OCI-LY7 (cell line): ENCODE measurements around the gene GLS. TPM values are rescaled to one million over a fixed set of nuclear protein-coding genes. Genes with fewer than 3 reads are reported as not detected.

ENCODE experiments used
- Bru-seq: library from RNA; stranded (reverse); fragments of 400-500 nt; gene quantifications from one replicate; lab custom pipeline; 2021; lab: Mats Ljungman, UMichigan
- BruChase-seq, 2 experiments: library from RNA; stranded (reverse); fragments of 400-500 nt; gene quantifications; one replicate each; lab custom pipeline; 2021; lab: Mats Ljungman, UMichigan
- BruUV-seq: library from RNA; stranded (reverse); fragments of 400-500 nt; replicated peaks from 2 replicates; lab custom pipeline; 2021; lab: Mats Ljungman, UMichigan
- CTCF ChIA-PET: fragments of 300-600 bp; sonication (Branson Sonifier 250); formaldehyde crosslinking; loops from one replicate; lab custom pipeline; 2022; ENCODE audit warnings: antibody characterized with exemption; ENCODE audit not compliant: unreplicated experiment; lab: Charles Lee
- POLR2A ChIA-PET: fragments of 300-600 bp; sonication (Branson Sonifier 250); formaldehyde crosslinking; loops from one replicate; lab custom pipeline; 2022; ENCODE audit warnings: antibody characterized with exemption; lab: Charles Lee
- DNase-seq: peaks from one replicate; pipeline ENCODE4 v3.0.0-alpha.2; 2015; ENCODE audit warnings: low spot score
- H2AFZ ChIP-seq: fragments of 200-600 bp; sonication (generic), shearing (Covaris generic); 2 replicates; pipeline ENCODE4 v1.6.1; 2014; ENCODE audit warnings: mild to moderate bottlenecking, antibody characterized with exemption, low read length, moderate library complexity
- H3K27ac ChIP-seq: fragments of 200-600 bp; sonication (generic); 2 replicates; pipeline ENCODE4 v1.5.1; 2014; ENCODE audit warnings: mixed run types, low read depth, mild to moderate bottlenecking, moderate library complexity, low read length, inconsistent platforms; ENCODE audit not compliant: poor library complexity, severe bottlenecking
- H3K36me3 ChIP-seq: fragments of 200-600 bp; sonication (generic); 2 replicates; pipeline ENCODE4 v1.6.1; 2014; ENCODE audit warnings: mild to moderate bottlenecking, antibody characterized with exemption, low read length, moderate library complexity, mixed read lengths; ENCODE audit not compliant: insufficient read depth
- H3K4me1 ChIP-seq: fragments of 200-600 bp; sonication (generic); 2 replicates; pipeline ENCODE4 v1.5.1; 2014; ENCODE audit warnings: mild to moderate bottlenecking, low read length; ENCODE audit not compliant: insufficient read depth, poor library complexity, severe bottlenecking
- H3K4me2 ChIP-seq: fragments of 200-600 bp; sonication (generic); 2 replicates; pipeline ENCODE4 v1.6.1; 2014; ENCODE audit warnings: mild to moderate bottlenecking, low read length
- H3K4me3 ChIP-seq: fragments of 200-600 bp; sonication (generic); 2 replicates; pipeline ENCODE4 v1.5.1; 2014; ENCODE audit warnings: mild to moderate bottlenecking, low read depth, low read length; ENCODE audit not compliant: poor library complexity, severe bottlenecking
- H3K79me2 ChIP-seq: fragments of 200-600 bp; sonication (generic); 2 replicates; pipeline ENCODE4 v1.6.1; 2016; ENCODE audit warnings: low read depth, mild to moderate bottlenecking, low read length, moderate library complexity, mixed read lengths; ENCODE audit not compliant: insufficient read depth
- H3K9me2 ChIP-seq: fragments of 200-600 bp; sonication (generic); 2 replicates; pipeline ENCODE4 v1.6.1; 2016; ENCODE audit warnings: mild to moderate bottlenecking, low read length, mixed read lengths; ENCODE audit not compliant: insufficient read depth
- H3K9me3 ChIP-seq: fragments of 200-600 bp; sonication (generic); 2 replicates; pipeline ENCODE4 v1.6.1; 2014; ENCODE audit warnings: mild to moderate bottlenecking, mixed run types, low read length, mixed read lengths
- H4K20me1 ChIP-seq: fragments of 200-600 bp; sonication (generic); 2 replicates; pipeline ENCODE4 v1.6.1; 2014; ENCODE audit warnings: mild to moderate bottlenecking, antibody characterized with exemption, low read length, moderate library complexity, mixed read lengths; ENCODE audit not compliant: insufficient read depth
- EZH2phosphoT487 ChIP-seq: fragments of 200-600 bp; sonication (generic); IDR thresholded peaks from 2 replicates; pipeline ENCODE4 v1.6.1; 2018; ENCODE audit warnings: low read depth, borderline replicate concordance, mild to moderate bottlenecking, mixed run types, antibody characterized with exemption, low read length, moderate library complexity, mixed read lengths
- intact Hi-C: fragments of 100-400 bp; cut with micrococcal nuclease; formaldehyde crosslinking; loops from one replicate; pipeline ENCODE4 v1.10.0; 2022; ENCODE audit not compliant: unreplicated experiment
- long read RNA-seq: library from polyadenylated mRNA; stranded (forward); transcript quantifications from one replicate; pipeline ENCODE4 v2.0.0, GENCODE V29; 2022
- total RNA-seq, 2 experiments: library from RNA; depleted of rRNA in 1 of 2; stranded (reverse); fragments of >200 nt in 1 of 2; shearing (Covaris generic) in 1 of 2; gene quantifications; 2 replicates each; pipeline ENCODE4 v1.2.3, GENCODE V29; 2014 to 2022
- TF ChIP-seq, protein P1 (sequence below): fragments of 200-600 bp; sonication (generic); conservative IDR thresholded peaks from 2 replicates; pipeline ENCODE4 v1.5.1; 2014; ENCODE audit warnings: mild to moderate bottlenecking, antibody characterized with exemption, low read length, moderate library complexity, mixed read lengths

GLS gene
- total RNA-seq (2014; rRNA removed; shearing (Covaris generic)) (82.0 and 102 TPM in 2 replicates), total RNA-seq (2022) (93.1 and 103 TPM in 2 replicates), Bru-seq, nascent RNA (percentile 95 among the genes with signal in this experiment), BruChase-seq, experiment 1, labeled RNA remaining after a 6-hour chase (percentile 95 among the genes with signal in this experiment), BruChase-seq, experiment 2, labeled RNA remaining after a 2-hour chase (percentile 95 among the genes with signal in this experiment)
- long read RNA-seq, full-length matches to known transcripts = 80 of 113 reads
- long read RNA-seq, partial matches to known transcripts = 12 of 113 reads
- long read RNA-seq, other reads (novel, unspliced or antisense) = 21 of 113 reads

DNA sequence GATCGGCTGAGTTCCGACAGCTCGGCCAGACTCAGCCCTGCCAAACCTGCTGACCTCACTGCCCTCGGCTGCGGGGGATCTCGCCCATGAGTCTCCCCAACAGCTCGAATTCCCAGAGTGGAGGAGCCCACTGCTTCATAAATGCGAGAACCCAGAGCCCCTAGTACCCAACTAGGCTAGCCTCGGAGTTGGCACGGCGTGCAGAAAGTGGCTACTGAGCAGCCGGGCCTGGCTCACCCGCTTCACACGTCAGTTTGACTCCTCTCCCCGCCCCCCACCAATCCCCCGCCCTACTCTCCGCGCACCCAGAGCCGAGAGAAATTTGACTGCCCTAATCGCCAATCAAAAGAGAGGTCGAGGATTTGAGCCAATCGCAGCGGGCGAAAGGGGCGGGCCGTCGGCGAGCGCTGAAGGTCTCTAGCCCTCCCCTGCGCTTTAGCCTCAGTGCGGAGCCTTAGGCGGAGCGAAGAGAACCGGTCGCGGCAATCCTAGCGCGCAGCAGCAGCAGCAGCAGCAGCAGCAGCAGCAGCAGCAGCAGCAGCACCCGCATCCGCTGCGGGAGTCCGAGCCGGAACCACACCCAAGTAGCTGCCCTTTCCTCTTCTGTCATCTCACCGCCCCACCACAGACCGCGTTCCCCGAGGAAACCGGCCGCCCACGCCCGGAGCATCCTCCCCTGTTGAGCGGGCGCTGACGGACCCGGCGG is at the start of gene GLS:
Gene GLS (plus strand): TSS at position 444 of the 706 bp plus-strand sequence. CDS start 264 bp downstream, outside the sequence.
- no TSS peak for BruUV-seq
- no peak for TF ChIP-seq EZH2phosphoT487
- TF ChIP-seq, protein P1, sequence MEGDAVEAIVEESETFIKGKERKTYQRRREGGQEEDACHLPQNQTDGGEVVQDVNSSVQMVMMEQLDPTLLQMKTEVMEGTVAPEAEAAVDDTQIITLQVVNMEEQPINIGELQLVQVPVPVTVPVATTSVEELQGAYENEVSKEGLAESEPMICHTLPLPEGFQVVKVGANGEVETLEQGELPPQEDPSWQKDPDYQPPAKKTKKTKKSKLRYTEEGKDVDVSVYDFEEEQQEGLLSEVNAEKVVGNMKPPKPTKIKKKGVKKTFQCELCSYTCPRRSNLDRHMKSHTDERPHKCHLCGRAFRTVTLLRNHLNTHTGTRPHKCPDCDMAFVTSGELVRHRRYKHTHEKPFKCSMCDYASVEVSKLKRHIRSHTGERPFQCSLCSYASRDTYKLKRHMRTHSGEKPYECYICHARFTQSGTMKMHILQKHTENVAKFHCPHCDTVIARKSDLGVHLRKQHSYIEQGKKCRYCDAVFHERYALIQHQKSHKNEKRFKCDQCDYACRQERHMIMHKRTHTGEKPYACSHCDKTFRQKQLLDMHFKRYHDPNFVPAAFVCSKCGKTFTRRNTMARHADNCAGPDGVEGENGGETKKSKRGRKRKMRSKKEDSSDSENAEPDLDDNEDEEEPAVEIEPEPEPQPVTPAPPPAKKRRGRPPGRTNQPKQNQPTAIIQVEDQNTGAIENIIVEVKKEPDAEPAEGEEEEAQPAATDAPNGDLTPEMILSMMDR = no peak

DNA sequence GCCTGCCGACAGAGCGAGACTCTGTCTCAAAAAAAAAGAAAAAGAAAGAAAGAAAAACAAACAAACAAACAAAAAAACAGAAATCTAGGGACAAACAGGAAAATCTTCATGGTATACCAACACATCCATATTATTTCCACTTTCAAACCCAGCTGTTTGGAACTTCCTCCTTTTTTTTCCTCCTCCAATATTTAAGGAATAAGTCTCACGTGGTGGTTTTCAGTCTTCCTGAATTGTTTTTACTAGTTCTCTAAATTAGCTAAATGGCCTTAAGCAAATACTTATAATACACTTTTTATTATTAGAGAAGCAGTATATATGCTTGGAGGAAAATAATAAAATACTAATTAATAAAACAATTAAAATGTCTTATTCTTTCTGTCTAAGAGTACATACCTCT is 48.7 kb upstream of the GLS start:
- no TSS peak for BruUV-seq
- Histone ChIP-seq H4K20me1 (no peaks in the 10 kb centered on the region), H3K27ac (no peak overlapping the region), H3K79me2 (no peaks in the 10 kb centered on the region), H3K4me1 (no peaks in the 10 kb centered on the region), H3K36me3 (no peaks in the 10 kb centered on the region), H3K4me2 (no peak overlapping the region), H3K9me2 (no peaks in the 10 kb centered on the region), H2AFZ (no peak overlapping the region), H3K4me3 (no peak overlapping the region), H3K9me3 (no peaks in the 10 kb centered on the region)
- intact Hi-C loops = no loop called here
- TF ChIP-seq, protein P1 = no peak
- TF ChIP-seq EZH2phosphoT487 = no peak
- ChIA-PET CTCF (no interaction called here), POLR2A (interaction anchor here (0.6 to 0.7 kb wide), 2 partner anchors 68 to 755 kb away, joined by 5 read pairs; no protein-coding TSS in a partner anchor)
- DNase-seq = no peak

More for the DNA sequence above, at the start of gene GLS:
- H3K4me2 ChIP-seq = peak within 1 kb of the TSS; percentile 95
- H3K9me2 ChIP-seq = no peaks in the 10 kb centered on the region; the same call in 1 of the 2 replicates
- H3K36me3 ChIP-seq = peaks cover 29% of the 10 kb centered on the region
- intact Hi-C loops = loop anchor here (2.0 to 5.0 kb wide), 5 partner anchors 140 to 1438 kb away; partner anchors contain the start of genes MFSD6, NABP1, NEMP2 and WDR75
- peaks cover 28% of the 10 kb centered on the region for H4K20me1 ChIP-seq
- peaks cover 28% of the 10 kb centered on the region for H3K4me1 ChIP-seq
- H3K9me3 ChIP-seq = no peaks in the 10 kb centered on the region
- DNase-seq = peak; percentile 96
- H2AFZ ChIP-seq = peak within 1 kb of the TSS; percentile 79; the same call in 1 of the 2 replicates
- ChIA-PET POLR2A (interaction anchor here (0.6 to 3.0 kb wide), 18 partner anchors 9 to 1087 kb away, joined by 3 to 35 read pairs (median 4); partner anchors contain the start of genes NABP1 and STAT1), CTCF (interaction anchor here (0.6 kb wide), 1 partner anchor 882 kb away, joined by 3 read pairs; no protein-coding TSS in a partner anchor)
- H3K4me3 ChIP-seq = peak within 1 kb of the TSS; percentile 84
- H3K27ac ChIP-seq = peak within 1 kb of the TSS; percentile 87
- peaks cover 40% of the 10 kb centered on the region for H3K79me2 ChIP-seq
